Right kidney (tissue), 1 donor: ENCODE data around the gene PTX3.

ENCODE experiments used
- DNase-seq: peaks from one replicate; pipeline ENCODE4 v3.0.0-alpha.2; 2016

Gene PTX3

GRCh38 chr3:157472648-157473047, 36.0 kb downstream of the PTX3 start:
- no peak for DNase-seq

DNA sequence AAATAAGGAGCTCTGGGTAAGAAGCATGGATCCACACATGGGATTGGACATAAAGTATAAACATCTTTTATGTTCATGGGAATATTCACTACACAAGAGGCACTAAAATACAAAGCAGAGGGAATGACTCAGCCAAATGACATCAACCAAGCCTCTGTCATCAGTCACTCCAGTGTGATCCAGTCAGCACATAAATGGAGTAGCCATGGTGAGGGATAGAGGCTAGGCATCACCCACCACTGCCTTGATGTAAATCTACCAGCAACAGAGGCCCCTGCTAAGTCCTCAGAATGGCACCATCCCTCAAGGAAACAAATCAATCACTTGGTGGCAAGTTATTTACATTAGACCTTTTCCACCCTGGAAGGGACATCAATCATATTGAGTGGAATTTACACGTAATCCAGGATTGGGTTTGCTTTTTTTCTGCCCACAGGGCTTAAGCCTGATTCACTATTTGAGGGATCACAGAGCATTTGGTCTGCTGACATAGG, 39.3 kb downstream of the PTX3 start:
- no peak for DNase-seq

DNA sequence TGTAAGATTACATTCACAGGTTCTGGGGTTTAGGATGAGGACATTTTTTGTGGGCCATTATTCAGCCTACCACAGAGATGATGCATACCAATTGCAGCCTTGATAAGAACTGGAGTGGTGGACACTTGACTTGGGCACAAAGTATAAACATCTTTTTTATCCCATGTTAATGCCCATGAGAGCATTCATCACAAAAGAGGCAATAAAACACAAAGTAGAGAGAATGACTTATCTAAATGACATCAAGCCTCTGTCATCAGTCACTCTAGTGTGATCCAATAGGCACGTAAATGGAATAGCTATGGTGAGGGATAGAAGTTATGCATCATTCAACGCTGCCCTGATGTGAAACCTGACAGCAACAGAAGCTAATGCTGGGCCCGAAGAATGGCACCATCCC, 40.8 kb downstream of the PTX3 start:
- DNase-seq = no peak

DNA sequence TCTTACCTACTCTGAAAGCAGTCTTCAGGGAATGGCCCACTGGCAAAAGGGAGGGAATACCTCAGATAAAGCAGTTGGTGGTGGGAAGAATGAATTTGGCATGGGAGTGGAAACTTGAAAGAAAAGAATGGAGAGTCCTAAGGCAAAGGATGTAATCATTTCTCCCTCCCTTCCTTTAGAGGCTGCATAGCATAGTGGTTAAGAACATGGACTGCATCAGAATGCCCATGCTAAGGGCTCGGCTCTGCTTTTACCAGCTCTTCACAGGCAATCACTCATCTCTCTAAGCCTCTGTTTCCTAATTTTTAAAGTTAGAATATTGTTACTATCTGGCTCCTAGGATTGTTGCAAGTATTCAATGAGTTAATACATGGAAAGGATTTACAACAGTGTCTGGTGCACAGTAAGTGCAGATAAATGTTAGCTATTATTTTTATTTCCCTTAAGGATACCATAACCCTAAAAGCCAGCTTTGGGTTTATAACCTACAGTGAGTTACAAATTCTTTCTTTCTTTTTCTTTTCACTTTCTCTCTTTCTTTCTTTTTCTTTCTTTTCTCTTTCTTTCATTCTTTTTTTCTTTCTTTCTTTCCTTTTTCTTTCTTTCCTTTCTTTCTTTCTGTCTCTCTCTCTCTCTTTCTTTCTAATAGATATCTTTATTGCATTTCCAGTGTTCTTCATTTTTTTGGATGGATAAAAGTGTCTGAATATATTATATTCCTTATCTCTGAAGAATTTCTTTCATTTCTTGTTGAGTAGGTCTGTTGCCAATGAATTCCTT, 43.0 kb downstream of the PTX3 start:
- no peak for DNase-seq

GRCh38 chr3:157487339-157487738, 50.7 kb downstream of the PTX3 start:
- no peak for DNase-seq

- no peak for DNase-seq
Observed at GRCh38 chr3:157488144-157488543, 51.5 kb downstream of the PTX3 start.

GRCh38 chr3:157491136-157491535, 54.5 kb downstream of the PTX3 start:
- DNase-seq = no peak
